ENCODE measurements around the gene DUSP12. TPM values are rescaled to one million over a fixed set of nuclear protein-coding genes. Genes with fewer than 3 reads are reported as not detected.
"Not testable (repeated sequence)": the region's sequence is repeated elsewhere in the genome, so short reads cannot be mapped to it uniquely, and the experiment has no call there.

DUSP12 gene
- total RNA-seq, 1 donor from 2014 or later: 19.3 TPM

DNA sequence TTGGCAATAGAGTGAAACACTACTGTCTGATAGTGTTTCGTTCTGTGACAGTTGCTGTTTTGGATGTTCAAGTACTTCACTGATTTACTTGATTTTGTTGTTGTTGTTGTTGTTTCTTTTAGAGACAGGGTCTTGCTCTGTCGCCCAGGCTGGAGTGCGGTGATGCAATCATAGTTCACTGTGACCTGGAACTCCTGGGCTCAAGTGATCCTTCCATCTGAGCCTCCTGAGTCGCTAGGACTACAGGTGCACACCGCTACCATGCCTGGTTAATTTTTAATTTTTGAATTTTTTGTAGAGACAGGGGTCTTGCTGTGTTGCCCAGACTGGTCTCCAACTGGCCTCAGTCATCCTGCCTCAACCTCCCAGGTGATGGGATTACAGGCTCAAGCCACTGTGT lies 18.9 kb downstream of the DUSP12 start:
- Mint-ChIP-seq H3K9me3 (ENCODE audit: low read depth) (no peaks in the 10 kb centered on the region), H3K27ac (ENCODE audit: unreplicated experiment) (no peak overlapping the region), H3K27me3 (ENCODE audit: low read depth) (no peaks in the 10 kb centered on the region)

DNA sequence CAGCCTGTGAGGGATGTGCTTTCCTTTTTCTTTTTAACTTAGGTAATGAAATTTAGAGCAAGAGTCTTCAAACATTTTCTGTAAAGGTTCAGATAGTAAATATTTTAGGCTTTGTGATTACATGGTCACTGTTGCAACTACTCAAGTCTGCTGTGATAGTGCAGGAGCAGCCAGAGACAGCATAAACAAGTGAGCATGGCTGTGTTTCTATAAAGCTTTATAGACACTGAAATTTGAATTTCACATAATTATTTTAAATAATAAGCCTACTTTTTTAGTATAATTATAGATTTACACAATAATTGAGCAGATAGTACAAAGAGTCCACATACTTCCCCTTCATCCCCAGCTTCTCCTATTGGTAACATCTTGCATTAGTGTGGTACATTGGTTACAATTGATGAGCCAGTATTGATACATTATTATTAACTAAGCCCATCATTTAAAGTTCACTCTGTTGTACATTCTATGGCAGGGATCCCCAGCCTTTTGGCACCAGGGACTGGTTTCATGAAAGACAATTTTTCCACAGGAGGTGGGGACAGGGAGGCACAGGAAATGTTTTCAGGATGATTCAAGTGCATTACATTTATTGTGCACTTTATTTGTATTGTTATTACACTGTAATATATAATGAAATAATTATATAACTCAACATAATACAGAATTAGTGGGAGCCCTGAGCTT lies 19.5 kb downstream of the DUSP12 start:
- Mint-ChIP-seq H3K27ac (ENCODE audit: unreplicated experiment) (no peak overlapping the region), H3K9me3 (ENCODE audit: low read depth) (no peaks in the 10 kb centered on the region), H3K4me3 (ENCODE audit: unreplicated experiment) (no peak overlapping the region), H3K27me3 (ENCODE audit: low read depth) (no peaks in the 10 kb centered on the region), H3K4me1 (ENCODE audit: low read depth) (peaks cover 27% of the 10 kb centered on the region), H3K36me3 (ENCODE audit: low read depth) (no peaks in the 10 kb centered on the region)
- TF ChIP-seq, protein P1, sequence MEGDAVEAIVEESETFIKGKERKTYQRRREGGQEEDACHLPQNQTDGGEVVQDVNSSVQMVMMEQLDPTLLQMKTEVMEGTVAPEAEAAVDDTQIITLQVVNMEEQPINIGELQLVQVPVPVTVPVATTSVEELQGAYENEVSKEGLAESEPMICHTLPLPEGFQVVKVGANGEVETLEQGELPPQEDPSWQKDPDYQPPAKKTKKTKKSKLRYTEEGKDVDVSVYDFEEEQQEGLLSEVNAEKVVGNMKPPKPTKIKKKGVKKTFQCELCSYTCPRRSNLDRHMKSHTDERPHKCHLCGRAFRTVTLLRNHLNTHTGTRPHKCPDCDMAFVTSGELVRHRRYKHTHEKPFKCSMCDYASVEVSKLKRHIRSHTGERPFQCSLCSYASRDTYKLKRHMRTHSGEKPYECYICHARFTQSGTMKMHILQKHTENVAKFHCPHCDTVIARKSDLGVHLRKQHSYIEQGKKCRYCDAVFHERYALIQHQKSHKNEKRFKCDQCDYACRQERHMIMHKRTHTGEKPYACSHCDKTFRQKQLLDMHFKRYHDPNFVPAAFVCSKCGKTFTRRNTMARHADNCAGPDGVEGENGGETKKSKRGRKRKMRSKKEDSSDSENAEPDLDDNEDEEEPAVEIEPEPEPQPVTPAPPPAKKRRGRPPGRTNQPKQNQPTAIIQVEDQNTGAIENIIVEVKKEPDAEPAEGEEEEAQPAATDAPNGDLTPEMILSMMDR (IDR thresholded peaks at IDR 0.05): no peak
- DNase-seq (ENCODE audit: low spot score): no peak

More for the DNA sequence above, 18.9 kb downstream of the DUSP12 start:
- TF ChIP-seq, protein P1 (IDR thresholded peaks at IDR 0.05): no peak
- H3K36me3 Mint-ChIP-seq (ENCODE audit: low read depth): no peaks in the 10 kb centered on the region
- H3K4me3 Mint-ChIP-seq (ENCODE audit: unreplicated experiment): no peak overlapping the region
- H3K4me1 Mint-ChIP-seq (ENCODE audit: low read depth): peaks cover 32% of the 10 kb centered on the region
- DNase-seq (ENCODE audit: low spot score): no peak

DNA sequence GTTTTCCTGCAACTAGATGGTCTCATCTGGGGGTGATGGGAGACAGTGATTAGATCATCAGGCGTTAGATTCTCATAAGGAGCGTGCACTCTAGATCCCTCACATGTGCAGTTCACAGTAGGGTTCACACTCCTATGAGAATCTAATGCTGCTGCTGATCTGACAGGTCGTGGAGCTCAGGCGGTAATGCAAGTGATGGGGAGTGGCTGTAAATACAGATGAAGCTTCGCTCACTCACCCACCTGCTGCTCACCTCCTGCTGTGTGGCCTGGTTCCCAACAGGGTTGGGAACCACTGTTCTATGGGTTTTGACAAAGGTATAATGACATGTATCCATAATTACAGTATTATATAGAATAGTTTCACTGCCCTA lies 20.1 kb downstream of the DUSP12 start:
- H3K27ac Mint-ChIP-seq (ENCODE audit: unreplicated experiment); H3K9me3 Mint-ChIP-seq (ENCODE audit: low read depth); H3K36me3 Mint-ChIP-seq (ENCODE audit: low read depth); H3K4me3 Mint-ChIP-seq (ENCODE audit: unreplicated experiment); H3K27me3 Mint-ChIP-seq (ENCODE audit: low read depth); DNase-seq (ENCODE audit: low spot score): not testable (repeated sequence)
- H3K4me1 Mint-ChIP-seq (ENCODE audit: low read depth): peaks cover 27% of the 10 kb centered on the region

DNA sequence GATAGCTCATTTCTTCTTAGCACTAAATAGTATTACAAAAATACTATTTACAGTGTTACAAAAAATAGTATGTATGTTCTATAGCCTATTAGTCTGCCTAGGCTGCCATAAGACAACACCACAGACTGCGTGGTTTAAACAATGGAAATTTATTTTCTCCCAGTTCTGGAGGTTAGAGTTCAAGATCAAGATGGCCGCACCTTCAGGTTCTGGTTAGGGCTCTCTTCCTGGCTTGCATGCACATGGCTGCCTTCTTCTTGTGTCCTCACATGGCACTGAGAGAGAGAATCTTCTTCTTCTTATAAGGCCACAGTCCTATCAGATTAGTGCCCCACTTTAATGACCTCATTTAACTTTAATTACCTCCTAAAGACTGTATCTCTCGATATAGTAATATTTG lies 20.7 kb downstream of the DUSP12 start:
- H3K9me3 Mint-ChIP-seq (ENCODE audit: low read depth): no peaks in the 10 kb centered on the region
- H3K36me3 Mint-ChIP-seq (ENCODE audit: low read depth): no peaks in the 10 kb centered on the region
- no peak overlapping the region for H3K27ac Mint-ChIP-seq (ENCODE audit: unreplicated experiment)
- no peaks in the 10 kb centered on the region for H3K27me3 Mint-ChIP-seq (ENCODE audit: low read depth)
- TF ChIP-seq, protein P1 (IDR thresholded peaks at IDR 0.05): no peak
- DNase-seq (ENCODE audit: low spot score): no peak
- H3K4me3 Mint-ChIP-seq (ENCODE audit: unreplicated experiment): no peak overlapping the region
- H3K4me1 Mint-ChIP-seq (ENCODE audit: low read depth): peaks cover 23% of the 10 kb centered on the region

DNA sequence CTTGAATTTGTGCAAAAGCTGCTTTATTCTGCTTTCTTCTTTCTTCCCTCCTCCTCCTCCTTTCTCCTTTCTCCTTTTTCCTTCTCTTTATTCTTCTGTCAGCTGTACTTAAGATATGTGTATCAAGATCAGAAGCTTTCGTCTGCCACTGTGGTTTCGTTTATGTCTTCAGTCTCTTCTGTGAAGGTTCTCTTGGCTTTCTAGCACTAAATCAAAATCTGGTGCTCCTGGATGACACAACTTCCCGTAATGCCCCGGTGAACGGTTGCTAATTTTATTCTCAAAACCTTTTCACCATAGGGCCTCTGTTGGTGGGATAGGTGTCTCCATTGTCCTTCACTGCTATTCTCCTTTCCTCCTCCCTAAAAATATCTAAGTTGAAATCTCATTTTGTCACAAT lies 21.6 kb downstream of the DUSP12 start:
- H3K4me1 Mint-ChIP-seq (ENCODE audit: low read depth): peaks cover 22% of the 10 kb centered on the region
- no peaks in the 10 kb centered on the region for H3K9me3 Mint-ChIP-seq (ENCODE audit: low read depth)
- DNase-seq (ENCODE audit: low spot score): no peak
- TF ChIP-seq, protein P1 (IDR thresholded peaks at IDR 0.05): no peak
- no peaks in the 10 kb centered on the region for H3K36me3 Mint-ChIP-seq (ENCODE audit: low read depth)
- H3K27ac Mint-ChIP-seq (ENCODE audit: unreplicated experiment): no peak overlapping the region
- no peak overlapping the region for H3K4me3 Mint-ChIP-seq (ENCODE audit: unreplicated experiment)
- H3K27me3 Mint-ChIP-seq (ENCODE audit: low read depth): no peaks in the 10 kb centered on the region

DNA sequence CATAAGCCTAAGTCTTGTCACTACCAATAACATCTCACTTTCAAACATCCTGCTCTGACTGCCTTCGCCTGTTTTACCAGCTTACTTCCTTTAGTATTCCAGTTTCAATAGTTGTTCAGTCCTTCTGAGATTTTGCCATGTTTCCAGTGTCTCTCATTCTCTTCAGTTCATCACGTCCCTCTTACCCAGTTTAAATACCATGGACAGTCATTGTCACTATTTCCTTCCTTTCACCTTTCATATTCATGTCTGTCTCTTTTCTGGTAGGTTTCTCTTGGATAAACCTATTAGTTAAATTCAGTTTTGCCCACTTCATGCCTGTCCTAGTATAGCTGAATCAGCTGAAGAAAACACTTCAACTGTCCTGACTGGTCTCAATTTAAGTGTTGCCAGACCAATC lies 22.4 kb downstream of the DUSP12 start:
- Mint-ChIP-seq H3K9me3 (ENCODE audit: low read depth) (no peaks in the 10 kb centered on the region), H3K4me1 (ENCODE audit: low read depth) (peaks cover 19% of the 10 kb centered on the region), H3K36me3 (ENCODE audit: low read depth) (no peaks in the 10 kb centered on the region)

More for the DNA sequence above, 22.4 kb downstream of the DUSP12 start:
- H3K27me3 Mint-ChIP-seq (ENCODE audit: low read depth): no peaks in the 10 kb centered on the region
- DNase-seq (ENCODE audit: low spot score): no peak
- H3K27ac Mint-ChIP-seq (ENCODE audit: unreplicated experiment): no peak overlapping the region
- TF ChIP-seq, protein P1 (IDR thresholded peaks at IDR 0.05): no peak
- H3K4me3 Mint-ChIP-seq (ENCODE audit: unreplicated experiment): no peak overlapping the region
